HG02642 (cell line): Measurements from ENCODE around the gene FGR.
A peak's percentile ranks its signal among the peaks of the same experiment; 100 is the strongest.
"Not testable (repeated sequence)": the region's sequence is repeated elsewhere in the genome, so short reads cannot be mapped to it uniquely, and the experiment has no call there.

Source experiments
- ATAC-seq: cut with Tn5 transposase; IDR thresholded peaks from one replicate; pipeline ENCODE4 v1.9.1; 2021; ENCODE audit warnings: mild to moderate bottlenecking; ENCODE audit not compliant: unreplicated experiment, poor library complexity

The FGR gene

GRCh38 chr1:27661412-27662075 lies 26.6 kb upstream of the FGR start:
- ATAC-seq, result no peak

DNA sequence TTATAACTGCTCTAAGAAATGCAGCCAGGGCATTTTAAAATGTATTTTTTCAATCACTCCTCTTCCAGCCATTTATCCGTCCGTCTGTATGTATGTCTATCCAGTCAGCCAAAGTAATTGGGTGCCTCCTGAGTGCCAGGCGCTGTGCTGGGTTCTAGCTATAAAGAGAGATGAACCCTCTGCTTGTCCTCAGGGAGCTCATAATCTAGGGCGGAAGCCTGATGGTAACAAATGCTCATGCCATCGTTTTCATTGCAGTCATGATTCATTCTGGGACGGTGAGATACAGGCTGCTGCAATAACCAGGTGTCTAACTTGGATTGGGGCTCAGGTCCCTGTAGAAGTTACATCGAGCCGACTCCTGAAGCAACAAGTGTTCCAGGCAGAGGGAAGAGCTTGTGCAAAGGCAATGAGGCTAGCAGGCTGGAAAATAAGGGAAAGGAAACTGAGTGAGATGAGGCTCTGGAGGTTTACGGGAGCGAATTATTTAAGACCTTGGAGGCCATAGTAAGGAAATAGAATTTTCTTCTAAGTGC lies 25.4 kb upstream of the FGR start:
- no peak for ATAC-seq

- peak; percentile 72 for ATAC-seq
These were observed 24.7 kb upstream of the FGR start for GRCh38 chr1:27659497-27660299.

DNA sequence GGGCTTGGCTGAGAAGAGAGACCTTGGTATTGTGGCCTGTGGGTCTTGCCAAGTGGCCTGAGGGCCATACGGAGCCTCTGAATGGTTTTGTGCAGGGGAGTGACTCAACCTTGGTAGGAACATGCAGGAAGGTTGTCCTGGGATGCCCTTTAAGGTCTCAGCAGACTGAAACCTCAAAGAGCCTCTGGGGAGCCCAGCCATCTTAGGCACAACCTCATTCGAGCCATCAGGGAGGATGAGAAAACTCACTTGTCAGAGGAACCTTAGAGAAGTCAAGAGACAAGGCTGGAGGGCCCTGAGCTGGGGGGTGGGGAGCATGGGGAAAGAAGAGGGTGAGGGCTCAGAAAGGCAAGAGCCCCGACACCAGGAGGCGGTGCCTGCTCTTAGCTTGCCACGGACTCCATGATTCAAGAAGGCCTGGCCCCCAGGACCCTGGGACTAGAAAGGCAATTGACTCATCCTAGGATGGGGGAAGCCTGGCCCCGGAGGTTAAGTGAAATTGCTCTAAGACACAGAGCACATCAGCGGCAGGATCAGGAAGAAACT lies 24.0 kb upstream of the FGR start:
- peak; percentile 13 for ATAC-seq

GRCh38 chr1:27656157-27656893 lies 21.3 kb upstream of the FGR start:
- no peak for ATAC-seq

- no peak for ATAC-seq
These were observed 20.4 kb upstream of the FGR start for GRCh38 chr1:27655151-27655937.

GRCh38 chr1:27652111-27652864 lies 17.3 kb upstream of the FGR start:
- ATAC-seq, result no peak

DNA sequence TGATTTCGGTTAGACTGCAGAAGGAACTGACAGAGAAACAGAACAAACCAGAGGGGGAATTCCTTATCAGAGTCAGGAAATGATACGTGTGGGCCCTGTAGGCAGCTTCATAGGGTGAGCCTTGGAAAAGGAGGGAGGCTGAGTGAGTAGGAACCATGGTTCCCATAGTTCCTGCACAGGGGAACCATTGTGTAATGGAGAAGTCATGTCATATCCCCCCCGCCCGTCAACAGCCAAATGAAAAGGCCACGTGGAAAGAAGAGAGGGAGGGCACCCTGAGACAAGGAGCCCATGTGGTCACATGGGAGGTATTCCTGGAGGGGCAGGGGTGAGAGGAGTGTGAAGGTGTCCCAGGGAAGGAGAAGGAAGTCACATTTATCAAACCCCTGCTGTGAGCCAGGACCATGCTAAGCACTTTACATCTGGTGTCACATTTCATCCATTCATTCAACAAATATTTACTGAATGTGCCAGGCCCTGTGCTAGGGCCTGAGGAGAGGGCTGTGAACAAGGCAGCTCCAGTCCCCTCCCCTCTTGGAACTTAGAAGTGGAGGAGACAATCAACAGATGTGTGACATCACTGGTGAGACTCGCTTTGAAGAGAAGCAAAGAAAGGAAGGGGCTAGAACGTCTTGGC lies 15.7 kb upstream of the FGR start:
- ATAC-seq, result no peak

- no peak for ATAC-seq
These were observed 15.2 kb upstream of the FGR start for GRCh38 chr1:27650171-27650538.

- no peak for ATAC-seq
These were observed 14.3 kb upstream of the FGR start for GRCh38 chr1:27649306-27649635.

DNA sequence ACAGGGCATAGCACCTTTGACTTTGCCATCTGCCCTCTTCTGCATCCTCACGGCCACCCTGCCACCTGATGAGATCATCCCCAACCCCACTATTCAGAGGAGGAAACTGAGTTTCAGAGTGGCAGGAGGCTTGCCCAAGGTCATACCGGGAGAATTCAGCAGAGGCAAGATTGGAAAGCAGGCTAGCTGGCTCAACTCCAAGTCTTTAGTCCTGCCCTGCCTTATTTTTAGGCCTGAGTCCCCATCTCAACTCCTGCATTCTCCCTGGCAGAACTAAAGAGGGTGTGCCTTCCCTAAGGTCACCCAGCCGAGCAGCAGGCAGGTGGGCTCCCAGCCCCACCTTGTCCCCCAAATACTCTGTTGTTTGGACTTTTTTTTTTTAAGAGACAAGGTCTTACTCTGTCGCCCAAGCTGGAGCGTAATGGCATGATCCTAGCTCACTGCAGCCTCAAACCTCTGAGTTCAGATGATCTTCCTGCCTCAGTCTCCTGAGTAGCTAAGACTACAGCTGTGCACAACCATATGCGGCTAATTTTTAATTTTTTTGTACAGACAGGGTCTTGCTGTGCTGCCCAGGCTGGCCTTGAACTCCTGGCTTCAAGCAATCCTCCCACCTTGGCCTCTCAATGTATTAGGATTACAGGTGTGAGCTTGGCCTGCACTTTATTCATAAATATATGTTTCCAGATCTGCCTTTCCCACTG lies 13.8 kb upstream of the FGR start:
- no peak for ATAC-seq

DNA sequence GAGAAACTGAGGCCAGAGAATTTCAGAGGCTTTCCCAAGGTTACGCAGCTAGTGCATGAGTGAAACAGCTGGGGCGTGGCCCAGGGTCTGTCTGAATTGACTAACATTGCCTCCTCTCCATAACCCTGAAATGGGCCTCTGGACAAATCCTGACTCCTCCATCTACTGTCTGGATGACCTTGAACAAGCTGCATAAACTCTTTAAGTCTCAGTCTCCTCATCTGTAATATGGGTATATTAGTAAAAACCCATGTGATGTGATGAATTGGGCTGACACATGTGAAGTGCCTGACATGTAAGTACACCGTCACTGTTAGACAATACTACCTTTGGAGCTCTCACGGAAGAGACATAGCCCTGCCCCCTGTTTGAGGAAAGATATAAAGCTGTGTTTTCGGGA lies 12.3 kb upstream of the FGR start:
- ATAC-seq, result no peak

- no peak for ATAC-seq
These were observed 11.7 kb upstream of the FGR start for GRCh38 chr1:27646676-27647075.

- no peak for ATAC-seq
These were observed 10.1 kb upstream of the FGR start for GRCh38 chr1:27645071-27645415.

DNA sequence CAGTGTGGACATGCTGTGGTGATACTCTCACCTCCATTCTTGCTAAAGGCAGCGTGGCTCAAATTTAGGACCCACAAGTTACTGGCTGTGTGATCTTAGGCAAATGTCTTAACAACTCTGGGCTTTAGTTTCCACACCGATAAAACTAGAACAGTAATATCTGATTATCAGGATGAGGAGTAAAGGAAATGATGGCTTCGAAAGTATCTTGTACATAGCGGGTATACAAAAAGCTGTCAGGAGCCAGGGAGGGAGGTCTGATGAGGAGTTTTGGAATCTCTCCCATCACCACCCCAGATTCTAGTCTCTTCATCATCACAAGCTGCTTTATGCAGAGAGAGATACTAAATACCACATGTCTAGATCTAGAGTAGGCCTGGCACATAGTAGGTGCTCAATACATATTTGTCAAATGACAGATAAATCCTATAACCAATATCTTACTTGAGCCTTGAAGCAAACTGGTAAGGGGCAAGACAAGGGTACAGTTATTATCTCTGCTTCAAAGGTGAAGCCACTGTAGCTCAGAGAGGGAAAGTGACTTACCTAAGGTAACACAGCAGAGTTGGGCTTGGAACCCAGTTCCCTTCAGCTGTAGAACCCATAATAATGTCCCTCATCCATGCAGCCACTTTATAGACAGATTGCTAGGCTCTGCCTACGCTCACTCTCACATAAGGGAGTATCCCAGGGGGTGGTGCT lies 9.5 kb upstream of the FGR start:
- ATAC-seq, result no peak

DNA sequence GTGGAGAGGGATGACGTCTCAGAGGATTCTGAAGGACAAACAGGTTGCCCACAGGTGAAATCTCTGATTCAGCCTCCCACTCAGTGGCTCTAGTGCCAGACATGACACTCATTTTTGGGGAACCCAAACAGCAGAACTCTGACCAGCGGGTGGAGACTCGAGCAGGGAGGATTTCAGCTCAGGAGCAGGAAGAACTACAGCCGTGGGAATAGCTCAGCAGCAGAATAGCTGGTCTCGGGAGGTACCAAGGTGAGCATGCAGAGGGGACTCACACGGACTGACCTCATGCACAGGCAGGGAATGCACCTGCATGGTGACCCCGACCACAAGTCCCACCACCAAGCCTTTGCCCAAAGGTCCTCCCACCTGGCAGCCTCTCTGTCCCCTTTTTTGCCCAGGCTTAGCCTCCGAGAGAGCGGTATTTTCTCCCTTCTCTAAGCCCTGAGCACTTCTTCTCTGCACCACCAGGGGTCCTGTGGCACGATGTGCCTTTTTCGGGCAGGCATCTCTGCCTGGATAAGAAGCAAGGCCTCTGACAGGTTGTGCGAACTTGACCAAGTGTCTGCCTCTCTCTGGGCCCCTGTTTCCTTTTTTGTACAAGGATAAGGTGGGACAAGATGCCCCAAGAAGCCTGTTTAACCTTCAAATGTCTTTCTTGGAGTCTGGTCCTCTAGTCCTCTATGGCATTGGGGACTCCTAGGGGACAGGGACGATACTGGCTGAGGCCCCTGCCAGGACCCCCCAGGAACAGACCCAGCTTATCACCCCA lies 8.8 kb upstream of the FGR start:
- peak; percentile 57 for ATAC-seq

- ATAC-seq, result not testable (repeated sequence)
These were observed 5.5 kb upstream of the FGR start for GRCh38 chr1:27640514-27640913.
